Central memory CD8-positive, alpha-beta T cell (primary cell): Measurements from ENCODE around the gene TTC28.
A peak's percentile ranks its signal among the peaks of the same experiment; 100 is the strongest.
"Not testable (repeated sequence)": the region's sequence is repeated elsewhere in the genome, so short reads cannot be mapped to it uniquely, and the experiment has no call there.

Experiments used
- ATAC-seq: fragments of 150-1000 bp; cut with Tn5 transposase; replicated peaks from 2 replicates; pipeline ENCODE4 v1.10.0; 2022; ENCODE audit warnings: mild to moderate bottlenecking, moderate FRiP score, moderate number of reproducible peaks; ENCODE audit not compliant: poor library complexity, severe bottlenecking; ENCODE audit errors: extremely low read depth
- DNase-seq, 2 donors: peaks; one replicate each; pipeline ENCODE4 v3.0.0; 2021; ENCODE audit warnings: low spot score in 2 of 2
- H3K27ac Mint-ChIP-seq: one replicate; pipeline ENCODE4 v1.8.0; 2022; ENCODE audit warnings: low read depth, mild to moderate bottlenecking, moderate library complexity, mixed read lengths
- H3K27me3 Mint-ChIP-seq: one replicate; pipeline ENCODE4 v1.8.0; 2022; ENCODE audit warnings: mixed read lengths
- H3K36me3 Mint-ChIP-seq: one replicate; pipeline ENCODE4 v1.8.0; 2022; ENCODE audit warnings: mild to moderate bottlenecking, moderate library complexity, mixed read lengths; ENCODE audit not compliant: insufficient read depth
- H3K4me1 Mint-ChIP-seq: one replicate; pipeline ENCODE4 v1.8.0; 2022; ENCODE audit warnings: mixed read lengths
- H3K4me3 Mint-ChIP-seq: one replicate; pipeline ENCODE4 v1.8.0; 2022; ENCODE audit warnings: mild to moderate bottlenecking, moderate library complexity, mixed read lengths
- H3K9me3 Mint-ChIP-seq: one replicate; pipeline ENCODE4 v1.8.0; 2022; ENCODE audit warnings: mixed read lengths

The TTC28 gene

DNA sequence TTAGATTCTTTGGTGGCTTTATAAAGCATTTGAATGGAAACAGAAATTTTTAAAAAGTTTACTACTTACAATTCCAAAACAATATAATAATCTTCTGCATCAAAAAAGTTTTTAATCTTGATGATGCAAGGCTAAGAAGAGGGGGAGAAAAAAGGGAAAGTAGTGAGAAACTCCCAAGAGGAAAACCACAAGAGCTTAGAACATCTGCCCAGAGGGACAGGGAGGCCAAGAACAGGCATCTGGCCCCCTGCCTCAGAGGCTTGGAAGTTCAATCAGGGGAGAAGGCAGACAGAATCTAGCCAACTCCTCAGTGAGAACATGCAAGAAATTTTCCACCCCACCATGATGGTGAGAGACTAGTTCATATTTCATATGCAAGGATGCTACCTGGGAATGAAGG lies 23.8 kb upstream of the TTC28 start:
- Mint-ChIP-seq H3K27me3 (no peaks in the 10 kb centered on the region), H3K4me1 (no peaks in the 10 kb centered on the region), H3K9me3 (no peaks in the 10 kb centered on the region), H3K27ac (no peak overlapping the region), H3K4me3 (no peak overlapping the region), H3K36me3 (peaks cover 4% of the 10 kb centered on the region)
- DNase-seq (no peak), ATAC-seq (no peak)

DNA sequence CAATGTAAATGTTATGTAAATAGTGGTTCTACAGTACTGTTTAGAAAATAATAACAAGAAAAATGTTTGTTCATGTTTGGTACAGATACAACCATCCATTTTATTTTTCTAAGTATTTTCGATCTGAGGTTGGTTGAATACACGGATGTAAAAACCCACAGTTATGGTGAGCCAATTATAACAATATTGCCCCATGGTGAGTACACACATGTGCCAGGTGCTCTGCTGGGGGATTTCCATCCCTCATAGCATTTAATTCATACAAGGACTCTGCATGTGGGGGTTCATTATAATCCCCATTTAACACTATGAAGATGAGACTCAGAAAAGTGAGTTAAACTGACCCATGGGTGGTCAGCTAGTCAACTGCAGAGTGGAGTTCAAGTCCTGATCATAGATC lies 23.3 kb upstream of the TTC28 start:
- Mint-ChIP-seq H3K4me1 (no peaks in the 10 kb centered on the region), H3K27ac (no peak overlapping the region), H3K36me3 (peaks cover 4% of the 10 kb centered on the region), H3K9me3 (no peaks in the 10 kb centered on the region), H3K27me3 (no peaks in the 10 kb centered on the region), H3K4me3 (no peak overlapping the region)
- ATAC-seq (no peak), DNase-seq (no peak)

DNA sequence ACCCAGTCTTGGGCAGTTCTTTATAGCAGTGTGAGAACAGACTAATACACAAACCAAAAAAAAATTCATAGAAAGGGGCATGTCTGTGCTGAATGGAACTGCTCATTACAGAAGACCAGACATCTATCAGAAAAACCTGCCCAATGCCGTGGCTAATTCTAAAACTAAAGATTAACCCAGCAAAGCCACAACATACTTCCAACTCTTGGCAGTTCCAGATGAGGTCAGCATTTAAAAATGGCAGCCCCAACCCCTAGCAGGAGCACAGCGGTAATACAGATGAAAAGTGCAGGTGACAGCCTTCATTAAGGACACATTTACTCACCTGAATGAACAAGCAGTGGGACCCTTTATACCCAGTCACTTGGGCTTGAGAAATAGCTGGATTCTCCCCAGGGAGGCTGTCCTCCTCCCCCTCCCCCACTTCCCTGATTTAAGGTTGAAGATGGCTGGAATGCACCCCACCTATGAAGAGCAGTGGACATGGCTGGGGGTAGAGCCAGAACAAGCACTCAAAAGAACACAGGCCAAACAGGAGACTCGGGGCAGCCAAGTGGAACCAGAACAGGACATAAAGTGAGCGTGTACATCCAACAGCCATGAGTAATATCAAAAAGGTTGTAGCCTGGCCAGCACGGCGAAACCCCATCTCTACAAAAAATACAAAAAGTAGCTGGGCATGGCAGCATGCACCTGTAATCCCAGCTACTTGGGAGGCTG lies 13.6 kb upstream of the TTC28 start:
- H3K36me3 Mint-ChIP-seq, H3K27me3 Mint-ChIP-seq, DNase-seq, H3K27ac Mint-ChIP-seq, ATAC-seq, H3K4me1 Mint-ChIP-seq, H3K9me3 Mint-ChIP-seq, H3K4me3 Mint-ChIP-seq: not testable (repeated sequence)

DNA sequence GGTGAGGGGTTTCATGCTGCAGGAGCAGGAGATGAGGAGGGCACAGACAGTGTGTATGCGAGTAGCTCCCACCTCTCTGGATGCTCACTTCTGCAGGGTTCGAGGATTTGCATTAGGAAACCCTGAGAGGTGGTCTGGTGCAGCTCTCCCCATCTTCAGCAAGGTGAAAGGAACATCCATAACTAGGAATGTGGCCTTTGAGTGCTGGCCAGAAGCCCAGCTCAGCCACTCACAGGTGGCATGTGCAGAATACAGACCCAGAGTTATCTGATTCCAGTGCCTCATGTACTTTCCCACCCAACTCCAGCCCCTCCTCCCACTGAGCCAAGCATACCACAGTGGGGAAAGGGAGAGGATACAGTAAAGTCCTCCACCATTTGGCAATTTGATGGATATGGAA lies 10.2 kb upstream of the TTC28 start:
- H3K4me3 Mint-ChIP-seq, H3K4me1 Mint-ChIP-seq, ATAC-seq, H3K27me3 Mint-ChIP-seq, H3K9me3 Mint-ChIP-seq, H3K27ac Mint-ChIP-seq, DNase-seq, H3K36me3 Mint-ChIP-seq: not testable (repeated sequence)

DNA sequence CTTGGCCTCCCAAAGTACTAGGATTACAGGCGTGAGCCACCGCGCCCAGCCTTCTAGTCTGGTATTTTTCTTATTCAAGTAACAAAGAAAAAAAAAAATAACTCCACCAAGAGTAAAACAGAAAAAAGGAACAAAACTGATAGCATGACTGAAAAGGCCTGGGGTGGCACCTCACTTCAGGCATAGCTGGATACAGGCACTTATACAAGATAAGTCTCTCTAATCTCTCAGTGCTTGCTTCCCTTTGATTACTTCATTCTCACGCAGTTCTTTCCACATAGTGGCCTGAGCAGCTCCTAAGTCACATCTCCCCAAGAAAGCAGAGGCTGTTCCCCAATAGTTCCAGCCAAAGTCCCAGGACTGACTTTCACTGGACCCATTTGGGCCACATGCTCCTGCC lies 3.3 kb upstream of the TTC28 start:
- peaks cover 38% of the 10 kb centered on the region for H3K27me3 Mint-ChIP-seq
- not testable (repeated sequence) for DNase-seq, ATAC-seq, H3K4me3 Mint-ChIP-seq, H3K27ac Mint-ChIP-seq, H3K36me3 Mint-ChIP-seq, H3K9me3 Mint-ChIP-seq
- peaks cover 15% of the 10 kb centered on the region for H3K4me1 Mint-ChIP-seq

DNA sequence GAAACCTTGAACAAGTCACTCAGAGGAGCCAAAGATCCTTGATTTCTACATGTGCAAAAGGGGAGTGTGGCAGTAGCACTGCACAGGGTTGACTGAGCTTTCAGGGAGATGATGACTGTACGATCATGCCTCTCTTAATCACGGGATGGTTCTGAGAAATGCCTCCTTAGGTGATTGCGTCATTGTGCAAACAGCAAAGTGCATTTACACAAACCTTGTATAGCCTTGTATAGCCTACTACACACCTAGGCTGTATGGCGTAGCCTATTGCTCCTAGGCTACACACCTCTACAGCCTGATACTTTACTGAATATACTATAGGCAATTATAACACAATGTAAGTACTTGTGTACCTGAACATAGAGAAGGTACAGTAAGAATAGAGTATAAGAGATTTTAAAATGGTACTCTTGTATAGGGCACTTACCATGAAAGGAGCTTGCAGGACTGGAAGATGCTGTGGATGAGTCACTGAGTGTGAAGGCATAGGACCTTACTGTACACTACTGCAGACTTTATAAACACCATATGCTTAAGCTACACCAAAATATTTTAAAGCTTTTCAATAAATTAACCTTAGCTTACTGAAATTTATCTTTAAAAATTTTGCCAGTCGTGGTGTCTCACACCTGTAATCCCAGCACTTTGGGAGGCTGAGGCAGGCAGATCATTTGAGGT lies 1.3 kb upstream of the TTC28 start:
- H3K9me3 Mint-ChIP-seq, DNase-seq, H3K27ac Mint-ChIP-seq, H3K36me3 Mint-ChIP-seq, ATAC-seq: not testable (repeated sequence)
- Mint-ChIP-seq H3K4me3 (peak overlapping the region; percentile 86), H3K4me1 (peaks cover 15% of the 10 kb centered on the region), H3K27me3 (peaks cover 44% of the 10 kb centered on the region)

DNA sequence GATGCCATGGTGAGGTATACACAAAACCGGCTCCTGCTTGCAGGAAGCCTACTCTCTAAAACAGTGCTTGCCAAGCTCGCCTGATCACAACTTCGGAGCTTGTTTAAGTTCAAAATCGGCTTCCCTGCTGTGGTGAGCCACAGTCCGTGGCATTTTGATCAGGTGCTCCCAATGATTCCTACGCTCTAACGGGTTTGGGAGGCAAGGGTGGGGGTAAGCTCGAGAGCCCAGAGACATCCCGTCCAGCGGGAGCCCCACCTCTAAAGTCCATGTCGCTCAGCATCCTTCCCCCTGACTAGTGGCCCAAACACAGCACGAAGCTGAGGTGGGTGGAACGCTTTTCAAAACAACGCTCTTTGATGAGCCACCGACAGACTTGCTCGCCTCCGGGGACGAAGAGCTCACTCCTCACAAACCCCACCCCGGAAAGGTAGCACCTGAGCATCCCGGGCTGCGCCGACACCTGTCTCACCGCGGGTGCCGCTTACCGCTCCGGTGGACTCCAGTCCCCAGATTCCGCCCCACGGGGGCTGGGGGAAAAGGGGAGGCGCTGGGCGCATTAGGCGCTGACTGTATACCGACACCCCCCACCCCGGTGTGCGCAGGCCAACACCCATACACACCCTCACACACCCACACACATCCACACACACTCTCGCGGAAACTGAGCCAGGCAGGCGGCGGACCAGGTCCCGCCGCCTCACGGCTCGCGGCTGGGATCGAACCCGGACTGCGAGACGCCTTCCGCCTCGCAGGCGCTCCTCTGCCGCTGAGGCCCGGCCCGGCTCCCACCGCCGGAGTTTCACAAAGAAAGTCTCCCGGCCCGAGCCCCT lies 646 bp downstream of the TTC28 start:
- DNase-seq, ATAC-seq, H3K36me3 Mint-ChIP-seq, H3K9me3 Mint-ChIP-seq, H3K27ac Mint-ChIP-seq: not testable (repeated sequence)
- Mint-ChIP-seq H3K27me3 (peaks cover 64% of the 10 kb centered on the region), H3K4me3 (peak overlapping the region; percentile 62), H3K4me1 (peaks cover 28% of the 10 kb centered on the region)

DNA sequence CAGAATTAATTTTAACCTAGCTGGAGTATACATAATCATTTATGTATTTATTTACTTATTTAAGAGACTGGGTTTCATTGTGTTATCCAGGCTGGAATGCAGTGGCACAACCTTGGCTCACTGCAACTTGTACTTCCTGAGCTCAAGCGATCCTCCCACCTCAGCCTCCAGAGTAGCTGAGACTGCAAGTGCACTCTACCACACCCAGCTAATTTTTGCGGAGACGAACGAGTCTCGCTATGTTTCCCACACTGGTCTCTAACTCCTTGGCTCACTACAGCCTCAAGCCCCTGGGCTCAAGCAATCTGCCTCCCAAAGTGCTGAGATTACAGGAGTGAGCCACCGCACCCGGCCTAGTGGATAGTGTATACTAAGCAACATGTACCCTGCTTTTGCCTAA lies 1.5 kb downstream of the TTC28 start:
- peaks cover 72% of the 10 kb centered on the region for H3K27me3 Mint-ChIP-seq
- ATAC-seq, H3K27ac Mint-ChIP-seq, H3K4me3 Mint-ChIP-seq, H3K9me3 Mint-ChIP-seq, DNase-seq: not testable (repeated sequence)
- peaks cover 35% of the 10 kb centered on the region for H3K4me1 Mint-ChIP-seq
- H3K36me3 Mint-ChIP-seq, result peaks cover 10% of the 10 kb centered on the region

DNA sequence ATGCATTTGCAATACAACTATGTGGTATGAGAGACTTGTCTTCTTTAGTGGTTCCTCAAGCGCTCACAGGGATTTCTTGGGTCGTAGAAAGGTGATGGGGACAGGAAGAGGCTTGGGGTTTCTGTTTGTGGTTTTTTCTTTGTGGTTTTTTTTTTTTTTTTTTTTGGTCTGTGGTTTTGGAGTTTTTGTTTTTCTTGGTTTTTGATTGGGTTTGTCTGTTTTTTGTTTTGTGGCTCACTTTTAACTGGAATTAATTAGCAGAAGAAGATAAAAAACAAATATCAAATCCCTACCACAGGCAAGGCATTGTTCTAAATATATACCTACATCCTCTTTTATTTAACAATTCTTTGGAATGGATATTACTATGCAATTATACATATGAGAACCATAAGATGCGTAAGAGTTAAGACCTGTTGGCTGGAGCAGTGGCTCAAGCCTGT lies 5.5 kb downstream of the TTC28 start:
- peak in 1 of 2 donors; percentile 37 for DNase-seq
- peak overlapping the region; percentile 100 for H3K27ac Mint-ChIP-seq

DNA sequence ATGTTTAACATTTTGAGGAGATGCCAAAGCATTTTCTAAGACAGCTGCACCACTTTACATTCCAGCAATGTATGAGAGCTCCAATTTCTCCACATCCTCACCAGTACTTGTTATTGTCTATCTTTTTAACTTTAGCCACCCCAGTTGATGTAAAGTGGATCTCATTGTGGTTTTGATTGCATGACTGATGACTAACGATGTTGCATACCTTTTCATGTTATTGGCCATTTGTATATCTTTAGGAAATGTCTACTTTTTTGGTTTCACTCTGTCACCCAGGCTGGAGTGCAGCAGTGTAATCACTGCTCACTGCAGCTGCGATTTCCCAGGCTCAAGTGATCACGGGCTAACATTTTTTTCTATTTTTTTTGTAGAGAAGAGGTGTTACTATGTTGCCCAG lies 8.9 kb downstream of the TTC28 start:
- H3K36me3 Mint-ChIP-seq, result peaks cover 9% of the 10 kb centered on the region
- DNase-seq, result no peak
- H3K27ac Mint-ChIP-seq, result no peak overlapping the region
- peaks cover 47% of the 10 kb centered on the region for H3K27me3 Mint-ChIP-seq
- no peak for ATAC-seq
- peaks cover 26% of the 10 kb centered on the region for H3K4me1 Mint-ChIP-seq
- peaks cover 6% of the 10 kb centered on the region for H3K9me3 Mint-ChIP-seq
- H3K4me3 Mint-ChIP-seq, result no peak overlapping the region

More for the DNA sequence above, 5.5 kb downstream of the TTC28 start:
- peaks cover 67% of the 10 kb centered on the region for H3K27me3 Mint-ChIP-seq
- H3K4me3 Mint-ChIP-seq, result peak overlapping the region; percentile 79
- H3K36me3 Mint-ChIP-seq, result peaks cover 9% of the 10 kb centered on the region
- peaks cover 6% of the 10 kb centered on the region for H3K9me3 Mint-ChIP-seq
- peak; percentile 96 for ATAC-seq
- H3K4me1 Mint-ChIP-seq, result peaks cover 32% of the 10 kb centered on the region

DNA sequence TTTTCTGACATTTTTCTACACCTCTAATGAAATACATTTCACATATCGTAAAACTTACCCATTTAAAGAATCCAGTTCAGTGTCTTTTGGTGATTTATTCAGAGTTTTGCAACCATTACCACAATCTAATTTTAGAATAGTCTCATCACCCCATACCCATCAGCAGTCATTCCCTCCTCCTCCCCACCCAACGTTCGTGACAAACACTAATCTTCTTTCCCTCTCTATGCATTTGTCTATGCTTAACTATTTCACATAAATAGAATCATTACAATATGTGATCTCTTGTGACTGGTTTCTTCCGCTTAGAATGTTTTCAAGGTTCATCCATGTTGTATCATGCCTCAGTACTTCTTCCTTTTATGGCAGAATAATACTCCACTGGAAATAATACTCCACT lies 9.5 kb downstream of the TTC28 start:
- no peak for ATAC-seq
- H3K27ac Mint-ChIP-seq, result no peak overlapping the region
- DNase-seq, result no peak
- peaks cover 8% of the 10 kb centered on the region for H3K36me3 Mint-ChIP-seq
- peaks cover 41% of the 10 kb centered on the region for H3K27me3 Mint-ChIP-seq
- peaks cover 6% of the 10 kb centered on the region for H3K9me3 Mint-ChIP-seq
- H3K4me3 Mint-ChIP-seq, result no peak overlapping the region
- peaks cover 23% of the 10 kb centered on the region for H3K4me1 Mint-ChIP-seq

DNA sequence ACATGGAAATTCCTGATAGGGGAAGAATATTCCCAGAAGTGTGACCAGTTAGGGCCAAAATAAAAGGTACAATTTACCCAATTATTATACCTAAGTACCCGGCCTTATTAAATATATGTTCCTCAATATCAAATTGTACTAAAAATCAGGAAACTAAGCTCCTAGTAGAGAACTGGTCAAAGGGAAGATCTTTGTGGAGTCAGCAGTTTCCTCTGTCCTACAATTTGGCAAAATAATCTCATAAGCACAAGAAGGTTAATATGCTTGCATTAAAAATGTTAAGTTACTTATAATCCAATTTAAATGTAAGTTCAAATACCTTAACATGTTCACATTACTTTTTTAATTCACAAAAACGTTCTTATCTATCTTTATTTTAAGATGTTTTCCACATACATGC lies 10.3 kb downstream of the TTC28 start:
- Mint-ChIP-seq H3K27ac (no peak overlapping the region), H3K36me3 (peaks cover 6% of the 10 kb centered on the region), H3K9me3 (peaks cover 6% of the 10 kb centered on the region), H3K4me3 (no peak overlapping the region), H3K27me3 (peaks cover 34% of the 10 kb centered on the region), H3K4me1 (peaks cover 17% of the 10 kb centered on the region)
- DNase-seq (no peak), ATAC-seq (no peak)
